NCI-H345 (cell line): ENCODE data around the gene NLRP1.

Experiments
- DNase-seq: peaks from one replicate; lab custom pipeline; 2025; lab: John Stamatoyannopoulos, UW

Gene NLRP1

GRCh38 chr17:5557485-5557884 is 26.8 kb downstream of the NLRP1 start:
- DNase-seq = no peak

- DNase-seq = no peak
These were observed 29.1 kb downstream of the NLRP1 start for GRCh38 chr17:5555254-5555653.

- DNase-seq = no peak
These were observed 30.8 kb downstream of the NLRP1 start for GRCh38 chr17:5553479-5553878.

GRCh38 chr17:5552841-5553240 is 31.5 kb downstream of the NLRP1 start:
- DNase-seq = no peak

GRCh38 chr17:5545051-5545987 is 39.0 kb downstream of the NLRP1 start:
- DNase-seq = no peak

GRCh38 chr17:5544115-5544514 is 40.2 kb downstream of the NLRP1 start:
- DNase-seq = no peak

GRCh38 chr17:5541610-5542202 is 42.6 kb downstream of the NLRP1 start:
- no peak for DNase-seq

GRCh38 chr17:5540321-5540720 is 44.0 kb downstream of the NLRP1 start:
- no peak for DNase-seq

GRCh38 chr17:5539286-5539685 is 45.0 kb downstream of the NLRP1 start:
- no peak for DNase-seq

- DNase-seq = no peak
These were observed 47.3 kb downstream of the NLRP1 start for GRCh38 chr17:5536866-5537650.

GRCh38 chr17:5535436-5535835 is 48.9 kb downstream of the NLRP1 start:
- no peak for DNase-seq

- DNase-seq = no peak
These were observed 50.6 kb downstream of the NLRP1 start for GRCh38 chr17:5533486-5534315.

- no peak for DNase-seq
These were observed 51.7 kb downstream of the NLRP1 start for GRCh38 chr17:5532581-5532980.

GRCh38 chr17:5531085-5531418 is 53.3 kb downstream of the NLRP1 start:
- DNase-seq = no peak

GRCh38 chr17:5530265-5531084 is 53.8 kb downstream of the NLRP1 start:
- no peak for DNase-seq

- no peak for DNase-seq
These were observed 56.6 kb downstream of the NLRP1 start for GRCh38 chr17:5527601-5528250.

- DNase-seq = peak; percentile 36
These were observed 57.3 kb downstream of the NLRP1 start for GRCh38 chr17:5526821-5527598.

GRCh38 chr17:5523249-5523648 is 61.1 kb downstream of the NLRP1 start:
- no peak for DNase-seq

GRCh38 chr17:5522476-5522875 is 61.8 kb downstream of the NLRP1 start:
- no peak for DNase-seq
